Hepatocyte (in vitro differentiated cells): ENCODE results near the gene EPHB3. TPM values are rescaled to one million over a fixed set of nuclear protein-coding genes. Genes with fewer than 3 reads are reported as not detected.

Experiments
- DNase-seq: peaks from one replicate; pipeline ENCODE4 v3.0.0-alpha.2; 2016; ENCODE audit warnings: low spot score
- H2AFZ ChIP-seq: fragments of 200-600 bp; sonication (generic); 2 replicates; pipeline ENCODE4 v1.6.0; 2016; ENCODE audit warnings: antibody characterized with exemption, mild to moderate bottlenecking
- H3K27ac ChIP-seq: fragments of 200-600 bp; sonication (generic); 2 replicates; pipeline ENCODE4 v1.5.1; 2016; ENCODE audit warnings: mild to moderate bottlenecking
- H3K27me3 ChIP-seq: fragments of 200-600 bp; sonication (generic); 2 replicates; pipeline ENCODE4 v1.6.1; 2016
- H3K36me3 ChIP-seq: fragments of 200-600 bp; sonication (generic); replicated peaks from 2 replicates; pipeline ENCODE4 v1.5.1; 2016; ENCODE audit warnings: low read depth; ENCODE audit not compliant: insufficient read depth
- H3K4me1 ChIP-seq: fragments of 200-600 bp; sonication (generic); 2 replicates; pipeline ENCODE4 v1.5.1; 2016; ENCODE audit warnings: mild to moderate bottlenecking, moderate library complexity; ENCODE audit not compliant: insufficient read depth
- H3K4me2 ChIP-seq: fragments of 200-600 bp; sonication (generic); 2 replicates; pipeline ENCODE4 v1.6.0; 2016
- H3K4me3 ChIP-seq: fragments of 200-600 bp; sonication (generic); 2 replicates; pipeline ENCODE4 v1.5.1; 2016; ENCODE audit warnings: mild to moderate bottlenecking
- H3K79me2 ChIP-seq: fragments of 200-600 bp; sonication (generic); 2 replicates; pipeline ENCODE4 v1.6.0; 2017; ENCODE audit warnings: mild to moderate bottlenecking
- H3K9me2 ChIP-seq: fragments of 200-600 bp; sonication (generic); replicated peaks from 2 replicates; pipeline ENCODE4 v1.6.0; 2017; ENCODE audit warnings: mild to moderate bottlenecking; ENCODE audit not compliant: insufficient read depth
- H3K9me3 ChIP-seq: fragments of 200-600 bp; sonication (generic); 2 replicates; pipeline ENCODE4 v1.5.1; 2016; ENCODE audit warnings: low read depth, mild to moderate bottlenecking
- H4K20me1 ChIP-seq: fragments of 200-600 bp; sonication (generic); 2 replicates; pipeline ENCODE4 v1.6.0; 2016; ENCODE audit warnings: mild to moderate bottlenecking; ENCODE audit not compliant: insufficient read depth, poor library complexity, severe bottlenecking
- EZH2 ChIP-seq: fragments of 200-600 bp; sonication (generic); IDR thresholded peaks from 2 replicates; pipeline ENCODE4 v1.6.1; 2016; ENCODE audit warnings: antibody characterized with exemption, mild to moderate bottlenecking, borderline replicate concordance
- EZH2phosphoT487 ChIP-seq: fragments of 200-600 bp; sonication (generic); IDR thresholded peaks from one replicate; pipeline ENCODE4 v1.6.1; 2018; ENCODE audit warnings: antibody characterized with exemption, mild to moderate bottlenecking, low read depth, moderate library complexity; ENCODE audit not compliant: unreplicated experiment, severe bottlenecking
- WGBS: methylation state at CpG from one replicate; pipeline ENCODE4 v1.1.6; 2016; ENCODE audit warnings: low lambda C conversion rate; ENCODE audit errors: missing lambda C conversion rate; 5-methylcytosine and 5-hydroxymethylcytosine counted together
- polyA plus RNA-seq: library from polyadenylated mRNA; unstranded; fragments of >200 nt; fragmentation: Nextera tagmentation; extraction: Ambion mirVana; gene quantifications from 2 replicates; pipeline ENCODE4 v1.2.1, GENCODE V29; 2016
- total RNA-seq: library from RNA; depleted of rRNA; stranded (reverse); fragments of >200 nt; gene quantifications from 2 replicates; pipeline ENCODE4 v1.2.3, GENCODE V29; 2014
- TF ChIP-seq, protein P1 (sequence below): fragments of 200-600 bp; sonication (generic); IDR thresholded peaks from 2 replicates; pipeline ENCODE4 v1.5.1; 2016; ENCODE audit warnings: antibody characterized with exemption, mild to moderate bottlenecking; ENCODE audit not compliant: poor library complexity

The EPHB3 gene
- total and polyA plus RNA-seq, 2 experiments from 2014 or later = 11.0 to 22.0 TPM

GRCh38 chr3:184593220-184593927, 31.8 kb downstream of the EPHB3 start:
- no peaks in the 10 kb centered on the region for H3K36me3 ChIP-seq
- no peak for TF ChIP-seq EZH2
- no peak for TF ChIP-seq EZH2phosphoT487
- TF ChIP-seq, protein P1, sequence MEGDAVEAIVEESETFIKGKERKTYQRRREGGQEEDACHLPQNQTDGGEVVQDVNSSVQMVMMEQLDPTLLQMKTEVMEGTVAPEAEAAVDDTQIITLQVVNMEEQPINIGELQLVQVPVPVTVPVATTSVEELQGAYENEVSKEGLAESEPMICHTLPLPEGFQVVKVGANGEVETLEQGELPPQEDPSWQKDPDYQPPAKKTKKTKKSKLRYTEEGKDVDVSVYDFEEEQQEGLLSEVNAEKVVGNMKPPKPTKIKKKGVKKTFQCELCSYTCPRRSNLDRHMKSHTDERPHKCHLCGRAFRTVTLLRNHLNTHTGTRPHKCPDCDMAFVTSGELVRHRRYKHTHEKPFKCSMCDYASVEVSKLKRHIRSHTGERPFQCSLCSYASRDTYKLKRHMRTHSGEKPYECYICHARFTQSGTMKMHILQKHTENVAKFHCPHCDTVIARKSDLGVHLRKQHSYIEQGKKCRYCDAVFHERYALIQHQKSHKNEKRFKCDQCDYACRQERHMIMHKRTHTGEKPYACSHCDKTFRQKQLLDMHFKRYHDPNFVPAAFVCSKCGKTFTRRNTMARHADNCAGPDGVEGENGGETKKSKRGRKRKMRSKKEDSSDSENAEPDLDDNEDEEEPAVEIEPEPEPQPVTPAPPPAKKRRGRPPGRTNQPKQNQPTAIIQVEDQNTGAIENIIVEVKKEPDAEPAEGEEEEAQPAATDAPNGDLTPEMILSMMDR = no peak
- H3K4me3 ChIP-seq = no peak overlapping the region
- WGBS = 80% methylated on average over 7 of the region's 7 CpGs
- no peaks in the 10 kb centered on the region for H4K20me1 ChIP-seq
- peak overlapping the region; percentile 13 for H3K4me2 ChIP-seq
- no peak overlapping the region for H2AFZ ChIP-seq
- H3K9me3 ChIP-seq = no peaks in the 10 kb centered on the region
- H3K79me2 ChIP-seq = no peaks in the 10 kb centered on the region
- H3K4me1 ChIP-seq = peaks cover 52% of the 10 kb centered on the region
- H3K9me2 ChIP-seq = no peaks in the 10 kb centered on the region
- DNase-seq = no peak
- H3K27ac ChIP-seq = peak overlapping the region; percentile 92
- no peaks in the 10 kb centered on the region for H3K27me3 ChIP-seq

DNA sequence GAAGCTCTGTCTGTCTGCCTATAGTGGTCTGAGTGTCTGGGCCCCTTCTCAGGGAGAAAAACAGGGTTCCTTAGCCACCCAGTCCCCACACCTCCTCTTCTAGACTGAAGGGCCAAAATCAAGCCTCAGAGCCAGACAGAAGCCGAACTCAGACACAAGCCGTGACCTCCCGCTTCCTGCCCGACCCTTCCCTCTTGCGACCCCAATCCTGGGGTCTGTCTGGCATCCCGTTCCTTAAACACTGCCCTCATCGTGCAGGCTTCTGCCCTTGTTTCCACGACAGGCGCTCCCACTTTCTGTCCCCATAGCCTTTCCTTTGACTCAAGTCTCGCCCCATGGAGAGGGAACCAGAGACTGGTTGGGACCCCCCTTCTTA, 32.3 kb downstream of the EPHB3 start:
- TF ChIP-seq EZH2 (no peak), EZH2phosphoT487 (no peak)
- TF ChIP-seq, protein P1 = no peak
- Histone ChIP-seq H3K36me3 (no peaks in the 10 kb centered on the region), H3K27ac (peak overlapping the region; percentile 92), H3K79me2 (no peaks in the 10 kb centered on the region), H3K9me2 (no peaks in the 10 kb centered on the region), H3K4me2 (no peak overlapping the region), H3K4me1 (peaks cover 56% of the 10 kb centered on the region), H4K20me1 (no peaks in the 10 kb centered on the region), H3K27me3 (no peaks in the 10 kb centered on the region), H3K9me3 (no peaks in the 10 kb centered on the region), H3K4me3 (no peak overlapping the region), H2AFZ (no peak overlapping the region)
- WGBS = 87% methylated on average over 10 of the region's 10 CpGs
- DNase-seq = no peak

DNA sequence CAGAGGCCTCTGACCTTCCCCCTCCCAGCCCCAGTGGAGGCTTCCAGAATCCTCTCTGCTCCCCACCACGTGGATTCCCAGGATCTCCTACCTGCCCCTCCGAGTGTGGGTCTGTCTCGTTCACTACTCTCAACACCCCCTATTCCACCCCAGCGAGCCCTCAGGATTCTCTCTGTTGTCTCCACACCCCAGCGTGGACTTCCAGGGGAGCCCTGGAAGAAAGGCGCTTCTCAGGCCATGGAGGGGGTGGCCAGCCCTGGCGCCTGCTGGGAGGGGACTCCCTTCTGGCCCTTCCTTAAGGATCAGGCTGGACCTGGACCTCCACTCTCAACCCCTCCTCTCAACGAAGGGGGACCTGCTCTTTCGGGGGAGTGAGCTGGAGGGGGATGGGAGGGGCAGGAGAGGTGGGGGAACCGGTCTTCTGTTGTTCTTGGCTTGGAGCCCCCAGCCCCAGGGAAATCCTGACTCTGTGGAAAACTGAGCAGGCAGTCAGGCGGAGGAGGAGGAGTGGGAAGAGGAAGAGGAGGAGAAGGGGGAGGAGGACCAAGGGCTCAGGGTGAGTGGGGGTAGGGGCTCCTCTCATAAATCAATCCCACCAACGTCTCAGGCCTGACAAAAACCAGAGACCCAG, 32.9 kb downstream of the EPHB3 start:
- H3K4me2 ChIP-seq = no peak overlapping the region
- no peaks in the 10 kb centered on the region for H3K9me2 ChIP-seq
- H4K20me1 ChIP-seq = no peaks in the 10 kb centered on the region
- H2AFZ ChIP-seq = no peak overlapping the region
- no peaks in the 10 kb centered on the region for H3K79me2 ChIP-seq
- 64% methylated on average over 11 of the region's 12 CpGs for WGBS
- no peaks in the 10 kb centered on the region for H3K27me3 ChIP-seq
- no peak overlapping the region for H3K4me3 ChIP-seq
- TF ChIP-seq EZH2 = no peak
- TF ChIP-seq EZH2phosphoT487 = no peak
- TF ChIP-seq, protein P1 = no peak
- H3K36me3 ChIP-seq = no peaks in the 10 kb centered on the region
- peaks cover 56% of the 10 kb centered on the region for H3K4me1 ChIP-seq
- peak overlapping the region; percentile 92 for H3K27ac ChIP-seq
- H3K9me3 ChIP-seq = no peaks in the 10 kb centered on the region
- DNase-seq = no peak
